HG02623 (cell line): ENCODE data around the gene CNOT2.
"Not testable (repeated sequence)": the region's sequence is repeated elsewhere in the genome, so short reads cannot be mapped to it uniquely, and the experiment has no call there.

Source experiments
- ATAC-seq: cut with Tn5 transposase; IDR thresholded peaks from one replicate; pipeline ENCODE4 v1.9.1; 2021; ENCODE audit warnings: moderate library complexity; ENCODE audit not compliant: unreplicated experiment

Gene CNOT2

DNA sequence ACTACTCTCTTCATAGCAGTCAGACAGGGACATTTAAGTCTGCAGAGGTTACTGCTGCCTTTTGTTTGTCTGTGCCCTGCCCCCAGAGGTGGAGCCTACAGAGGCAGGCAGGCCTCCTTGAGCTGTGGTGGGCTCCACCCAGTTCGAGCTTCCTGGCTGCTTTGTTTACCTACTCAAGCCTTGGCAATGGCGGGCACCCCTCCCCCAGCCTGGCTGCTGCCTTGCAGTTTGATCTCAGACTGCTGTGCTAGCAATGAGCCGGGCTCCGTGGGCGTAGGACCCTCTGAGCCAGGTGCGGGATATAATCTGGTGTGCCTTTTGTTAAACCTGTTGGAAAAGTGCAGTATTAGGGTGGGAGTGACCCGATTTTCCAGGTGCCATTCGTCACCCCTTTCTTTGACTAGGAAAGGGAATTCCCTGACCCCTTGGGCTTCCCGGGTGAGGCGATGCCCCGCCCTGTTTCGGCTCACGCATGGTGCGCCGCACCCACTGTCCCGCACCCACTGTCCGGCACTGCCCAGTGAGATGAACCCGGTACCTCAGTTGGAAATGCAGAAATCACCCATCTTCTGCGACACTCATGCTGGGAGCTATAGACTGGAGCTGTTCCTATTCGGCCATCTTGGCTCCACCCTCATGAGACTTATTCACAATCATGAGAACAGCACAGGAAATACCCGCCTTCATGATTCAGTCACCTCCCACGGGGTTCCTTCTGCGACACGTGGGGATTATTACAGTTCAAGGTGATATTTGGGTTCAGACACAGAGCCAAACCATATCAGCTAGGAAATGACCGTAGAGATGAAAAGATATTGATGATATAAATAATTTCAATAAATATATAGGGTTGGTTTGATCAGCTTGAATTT is 61.7 kb downstream of the CNOT2 start:
- ATAC-seq: not testable (repeated sequence)

GRCh38 chr12:70305794-70306193 is 62.6 kb downstream of the CNOT2 start:
- ATAC-seq: no peak

GRCh38 chr12:70306676-70307075 is 63.4 kb downstream of the CNOT2 start:
- ATAC-seq: no peak

GRCh38 chr12:70307868-70308267 is 64.6 kb downstream of the CNOT2 start:
- no peak for ATAC-seq

DNA sequence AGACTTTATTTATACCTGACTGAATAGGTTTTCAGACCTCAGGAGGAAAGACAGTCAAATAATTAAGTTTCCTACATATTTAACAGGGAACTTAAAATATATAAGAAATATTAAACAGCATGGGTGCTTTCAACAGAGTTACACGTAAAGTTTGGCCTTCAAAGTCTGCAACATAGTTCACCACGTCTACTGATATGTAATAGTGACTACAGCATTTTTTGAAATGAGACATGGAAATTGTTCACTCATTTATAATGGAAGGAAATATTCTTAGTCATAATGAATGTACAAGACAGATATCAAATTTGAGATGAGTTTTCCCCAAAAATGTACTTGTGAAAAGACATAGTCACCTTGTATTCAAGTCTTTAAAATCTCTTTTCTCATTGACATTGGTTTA is 66.1 kb downstream of the CNOT2 start:
- no peak for ATAC-seq

GRCh38 chr12:70314145-70314544 is 70.9 kb downstream of the CNOT2 start:
- no peak for ATAC-seq

- ATAC-seq: peak; percentile 95
These were observed 74.5 kb downstream of the CNOT2 start for GRCh38 chr12:70317781-70318180.

- no peak for ATAC-seq
These were observed 76.4 kb downstream of the CNOT2 start for GRCh38 chr12:70319605-70320004.

DNA sequence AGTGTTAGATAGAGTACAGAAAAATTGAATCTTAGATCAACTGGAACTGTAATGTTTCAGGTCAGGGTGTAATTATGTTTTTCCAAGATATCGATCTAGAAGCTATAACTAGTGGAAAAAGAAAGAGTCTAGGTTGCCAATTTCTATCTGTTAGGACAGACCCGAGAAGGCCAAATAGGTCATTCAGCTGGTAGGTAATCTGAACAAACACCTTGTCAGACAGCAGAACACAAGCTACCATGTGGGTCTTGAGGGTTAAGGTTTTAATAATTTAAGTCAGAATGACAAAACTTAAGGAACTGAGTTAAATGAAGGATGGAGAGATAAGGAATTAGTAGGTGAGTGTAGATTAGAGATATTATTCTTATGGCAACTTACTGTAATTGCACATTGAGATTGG is 78.0 kb downstream of the CNOT2 start:
- no peak for ATAC-seq

DNA sequence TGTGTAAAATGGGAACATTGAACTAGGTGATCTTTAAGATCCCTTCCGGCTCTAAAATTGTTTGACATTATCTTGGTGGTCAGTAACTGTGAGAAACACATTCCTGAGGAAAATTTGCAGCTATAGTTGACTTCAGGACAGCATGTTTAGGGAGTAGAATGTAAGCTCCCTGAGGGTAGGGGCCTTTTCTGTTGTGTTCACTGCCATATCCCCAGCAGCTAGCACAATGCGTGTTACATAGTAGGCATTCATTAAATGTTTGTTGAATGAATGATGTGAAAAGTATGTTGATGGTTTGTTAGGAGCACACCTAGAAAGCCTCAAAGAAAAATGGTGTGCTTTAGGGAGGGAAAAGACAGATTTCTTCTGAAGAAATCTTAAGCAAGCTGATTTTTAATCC is 84.3 kb downstream of the CNOT2 start:
- no peak for ATAC-seq

- no peak for ATAC-seq
These were observed 86.5 kb downstream of the CNOT2 start for GRCh38 chr12:70329728-70330127.

DNA sequence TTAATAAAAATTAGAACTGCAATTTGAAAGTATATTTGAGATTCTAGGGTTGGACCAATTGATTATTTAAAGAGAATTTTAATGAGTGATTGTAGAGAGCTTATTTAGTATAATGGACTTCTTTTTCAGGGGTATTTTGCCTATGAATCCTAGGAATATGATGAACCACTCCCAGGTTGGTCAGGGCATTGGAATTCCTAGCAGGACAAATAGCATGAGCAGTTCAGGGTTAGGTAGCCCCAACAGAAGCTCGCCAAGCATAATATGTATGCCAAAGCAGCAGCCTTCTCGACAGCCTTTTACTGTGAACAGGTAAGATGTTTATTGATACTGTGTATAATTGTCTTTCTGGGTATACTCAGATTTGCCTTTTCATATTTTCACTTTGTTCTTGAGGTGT is 86.9 kb downstream of the CNOT2 start:
- ATAC-seq: no peak

- ATAC-seq: no peak
These were observed 89.0 kb downstream of the CNOT2 start for GRCh38 chr12:70332236-70332635.

DNA sequence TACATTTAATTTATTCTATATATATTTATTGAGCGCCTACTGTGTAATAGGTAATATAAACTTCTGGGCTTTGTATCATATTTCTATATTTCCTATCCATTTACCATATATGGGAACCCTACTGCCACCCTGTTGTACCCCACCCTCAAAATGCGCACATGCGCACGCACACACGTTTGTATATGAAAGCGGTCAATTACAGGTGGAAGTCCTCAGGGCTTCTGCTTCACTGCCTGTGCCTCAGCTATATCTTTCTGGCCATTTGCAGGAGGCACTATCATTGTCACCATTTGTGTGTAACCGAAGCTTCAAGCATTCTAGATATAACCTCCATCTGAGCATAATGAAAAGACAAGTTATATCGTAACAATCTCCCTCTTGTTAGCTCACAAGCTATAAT is 91.5 kb downstream of the CNOT2 start:
- ATAC-seq: no peak

GRCh38 chr12:70338531-70338930 is 95.3 kb downstream of the CNOT2 start:
- ATAC-seq: no peak

GRCh38 chr12:70351076-70351475 is 107.8 kb downstream of the CNOT2 start:
- ATAC-seq: no peak

- no peak for ATAC-seq
These were observed 110.8 kb downstream of the CNOT2 start for GRCh38 chr12:70353780-70354660.

DNA sequence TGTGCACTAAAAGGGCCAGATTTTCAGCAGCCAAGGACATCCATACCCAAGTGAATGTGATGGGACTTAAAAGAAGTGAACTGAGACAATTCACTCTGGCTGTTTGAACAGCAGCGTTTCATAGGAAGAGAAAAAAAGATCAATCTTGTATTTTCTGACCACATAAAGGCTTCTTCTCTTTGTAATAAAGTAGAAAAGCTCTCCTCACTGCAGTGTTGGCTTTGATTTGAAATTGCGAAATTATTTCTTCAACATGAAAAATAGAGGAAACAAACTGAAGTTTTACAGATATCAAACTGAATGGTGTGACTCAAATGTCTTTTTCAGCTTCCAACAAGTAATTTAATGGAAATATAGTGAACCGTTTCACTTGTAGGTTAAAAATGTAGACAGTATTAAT is 111.6 kb downstream of the CNOT2 start:
- no peak for ATAC-seq

GRCh38 chr12:70355972-70356371 is 112.7 kb downstream of the CNOT2 start:
- ATAC-seq: no peak

DNA sequence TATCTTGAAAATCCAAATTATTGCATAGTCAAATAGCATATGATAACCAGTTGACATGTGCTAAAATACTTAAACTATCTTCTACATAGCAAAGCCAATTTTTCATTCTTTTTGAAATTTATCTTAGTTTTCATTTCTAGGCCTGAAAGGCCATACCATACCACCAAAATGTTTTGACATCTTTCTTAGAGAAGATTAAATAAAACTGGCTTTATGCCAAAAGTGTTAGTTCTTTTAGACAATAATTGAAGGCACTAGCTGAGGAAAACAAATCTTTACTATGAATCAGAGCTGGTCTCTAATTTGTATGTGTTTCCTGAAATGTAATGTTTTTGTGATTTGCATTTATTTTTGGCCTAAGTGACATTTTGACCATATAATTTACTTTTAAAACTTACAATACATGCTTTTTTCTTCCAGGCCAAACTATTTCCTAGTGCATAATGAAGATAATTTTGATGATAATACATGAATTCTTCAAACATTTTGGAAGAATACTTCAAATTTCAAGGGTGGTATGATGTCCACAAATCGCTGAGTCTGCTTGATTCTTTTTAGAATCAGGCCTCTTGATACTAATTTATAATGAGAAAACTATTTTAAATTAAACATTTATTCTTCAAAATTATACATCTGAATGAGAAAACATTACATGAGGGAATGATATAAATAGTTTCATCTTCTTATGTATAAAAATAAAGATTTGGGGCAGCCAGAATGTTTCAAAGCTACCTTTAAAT is 116.4 kb downstream of the CNOT2 start:
- ATAC-seq: no peak

GRCh38 chr12:70360218-70360617 is 117.0 kb downstream of the CNOT2 start:
- ATAC-seq: no peak
